H7 (cell line): ENCODE measurements around the gene RELB. TPM values are rescaled to one million over a fixed set of nuclear protein-coding genes. Genes with fewer than 3 reads are reported as not detected.
"Not testable (repeated sequence)": the region's sequence is repeated elsewhere in the genome, so short reads cannot be mapped to it uniquely, and the experiment has no call there.

Experiments used
- DNase-seq: peaks from one replicate; pipeline ENCODE4 v3.0.0; 2012
- H3K27me3 ChIP-seq: 2 replicates; pipeline ENCODE4 v1.6.0; 2011; ENCODE audit warnings: mild to moderate bottlenecking, low read length; ENCODE audit not compliant: control insufficient read depth, insufficient read depth
- H3K36me3 ChIP-seq: replicated peaks from 2 replicates; pipeline ENCODE4 v1.5.1; 2011; ENCODE audit warnings: low read length; ENCODE audit not compliant: control insufficient read depth, insufficient read depth
- H3K4me3 ChIP-seq: 2 replicates; pipeline ENCODE4 v1.5.1; 2011; ENCODE audit warnings: low read depth, mild to moderate bottlenecking, control low read depth, low read length, moderate library complexity; ENCODE audit not compliant: insufficient read depth
- total RNA-seq: library from RNA; depleted of rRNA; stranded (reverse); fragments of >200 nt; shearing (Covaris generic); gene quantifications from 2 replicates; pipeline ENCODE4 v1.2.3, GENCODE V29; 2014

The RELB gene
- total RNA-seq, 1 experiment from 2014 or later: 4.1 TPM

DNA sequence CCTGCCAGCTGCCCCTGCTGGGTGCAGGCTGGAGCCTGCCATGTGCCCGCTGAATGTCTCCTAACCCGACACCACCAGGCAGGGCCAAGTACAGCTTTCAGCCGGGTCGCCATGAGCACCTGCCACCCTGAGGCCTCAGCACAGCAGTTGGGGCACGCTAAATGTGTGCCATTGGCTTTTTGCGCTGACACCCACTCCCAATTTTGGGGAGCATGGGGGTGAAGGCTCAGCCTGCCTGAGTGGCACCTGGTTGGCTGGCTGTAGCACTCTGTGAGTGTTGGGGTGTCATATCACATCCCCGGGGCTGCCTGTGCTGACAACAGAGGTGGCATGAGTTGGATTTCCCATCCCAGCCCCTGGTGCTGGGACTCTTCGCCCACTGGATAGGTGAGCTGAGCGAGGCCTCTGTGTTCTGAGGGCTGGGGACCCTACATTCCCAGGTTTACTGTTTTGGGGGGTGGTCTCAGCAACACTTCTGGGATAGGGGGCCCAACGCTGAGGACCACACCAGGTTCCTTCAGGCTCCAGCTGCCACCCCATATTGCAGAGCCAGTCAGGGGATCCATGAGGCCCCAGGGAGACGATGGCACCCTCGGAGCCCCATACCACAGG lies 7.2 kb upstream of the RELB start:
- Histone ChIP-seq H3K4me3 (no peak overlapping the region), H3K36me3 (peaks cover 6% of the 10 kb centered on the region), H3K27me3 (no peaks in the 10 kb centered on the region; the same call in 1 of the 2 replicates)
- no peak for DNase-seq

DNA sequence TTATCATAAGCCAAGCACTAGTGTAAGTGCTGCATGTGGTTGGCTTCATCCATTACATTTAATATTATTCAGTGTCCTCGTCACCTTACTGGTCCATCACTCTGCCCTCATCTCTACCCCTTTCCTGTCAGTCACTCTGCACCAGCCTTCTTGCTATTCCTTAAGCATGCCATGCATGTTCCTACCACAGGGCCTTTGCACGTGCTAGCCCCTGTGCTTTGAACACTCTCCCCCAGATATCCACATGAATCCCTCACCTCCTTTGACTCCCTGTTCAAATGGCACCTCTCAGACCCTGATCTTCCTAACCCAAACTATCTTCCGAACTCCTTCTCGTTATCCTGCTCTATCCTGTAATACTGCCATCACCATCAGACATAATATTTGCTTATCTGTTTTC lies 3.2 kb upstream of the RELB start:
- Histone ChIP-seq H3K27me3 (no peaks in the 10 kb centered on the region; the same call in 1 of the 2 replicates), H3K36me3 (no peaks in the 10 kb centered on the region), H3K4me3 (no peak overlapping the region)
- no peak for DNase-seq

GRCh38 chr19:44999131-44999925 lies 1.9 kb upstream of the RELB start:
- not testable (repeated sequence) for H3K36me3 ChIP-seq, H3K4me3 ChIP-seq, DNase-seq, H3K27me3 ChIP-seq

GRCh38 chr19:45000665-45001064 lies 599 bp upstream of the RELB start:
- DNase-seq, H3K36me3 ChIP-seq: not testable (repeated sequence)
- H3K4me3 ChIP-seq: peak overlapping the region; percentile 27; the same call in 1 of the 2 replicates

DNA sequence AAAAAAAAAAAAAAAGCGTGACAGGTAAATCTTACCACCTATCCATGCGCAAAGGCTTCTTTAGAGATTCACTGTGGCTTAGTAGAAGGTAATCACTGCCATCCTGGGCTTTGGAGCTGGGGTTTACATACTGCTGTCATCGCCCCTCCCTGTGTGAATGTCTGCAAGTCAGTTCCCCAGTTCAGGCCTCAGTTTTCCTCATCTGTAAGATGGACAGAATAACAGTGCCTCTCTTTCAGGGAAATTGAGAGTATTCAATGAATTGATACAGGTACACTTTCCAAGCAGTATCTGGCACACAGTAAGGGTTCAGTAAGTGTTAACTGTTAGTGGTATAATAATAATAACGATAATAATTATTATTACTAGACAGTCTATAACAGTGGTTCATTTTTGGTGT lies 2.2 kb downstream of the RELB start:
- H3K36me3 ChIP-seq: no peaks in the 10 kb centered on the region
- H3K27me3 ChIP-seq: no peaks in the 10 kb centered on the region
- no peak overlapping the region for H3K4me3 ChIP-seq
- DNase-seq: no peak

More at GRCh38 chr19:45000665-45001064, 599 bp upstream of the RELB start:
- not testable (repeated sequence) for H3K27me3 ChIP-seq

GRCh38 chr19:45005787-45006186 lies 4.5 kb downstream of the RELB start:
- no peaks in the 10 kb centered on the region for H3K36me3 ChIP-seq
- no peaks in the 10 kb centered on the region for H3K27me3 ChIP-seq
- DNase-seq: no peak
- no peak overlapping the region for H3K4me3 ChIP-seq

DNA sequence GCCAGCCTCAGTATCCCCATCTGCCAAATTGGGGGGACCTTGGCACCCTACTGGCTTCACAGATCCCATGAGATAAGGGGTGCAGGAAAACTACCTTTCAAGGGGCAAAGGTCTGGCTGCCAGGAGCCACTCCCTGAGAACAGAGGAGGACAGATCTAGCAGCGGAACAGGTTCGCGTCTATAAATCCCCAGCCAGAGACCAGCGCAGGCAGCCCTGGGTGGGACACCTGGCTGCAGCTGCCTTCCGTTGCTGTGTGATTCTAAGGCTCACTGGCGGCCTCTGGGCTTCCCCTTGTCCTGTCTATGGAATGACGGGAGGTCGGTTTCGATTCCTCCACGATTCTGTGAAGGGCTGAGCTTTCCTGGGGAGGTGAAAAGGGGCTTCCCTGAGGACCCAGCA lies 7.3 kb downstream of the RELB start:
- Histone ChIP-seq H3K36me3 (no peaks in the 10 kb centered on the region), H3K27me3 (no peaks in the 10 kb centered on the region), H3K4me3 (no peak overlapping the region)
- DNase-seq: peak; percentile 48

DNA sequence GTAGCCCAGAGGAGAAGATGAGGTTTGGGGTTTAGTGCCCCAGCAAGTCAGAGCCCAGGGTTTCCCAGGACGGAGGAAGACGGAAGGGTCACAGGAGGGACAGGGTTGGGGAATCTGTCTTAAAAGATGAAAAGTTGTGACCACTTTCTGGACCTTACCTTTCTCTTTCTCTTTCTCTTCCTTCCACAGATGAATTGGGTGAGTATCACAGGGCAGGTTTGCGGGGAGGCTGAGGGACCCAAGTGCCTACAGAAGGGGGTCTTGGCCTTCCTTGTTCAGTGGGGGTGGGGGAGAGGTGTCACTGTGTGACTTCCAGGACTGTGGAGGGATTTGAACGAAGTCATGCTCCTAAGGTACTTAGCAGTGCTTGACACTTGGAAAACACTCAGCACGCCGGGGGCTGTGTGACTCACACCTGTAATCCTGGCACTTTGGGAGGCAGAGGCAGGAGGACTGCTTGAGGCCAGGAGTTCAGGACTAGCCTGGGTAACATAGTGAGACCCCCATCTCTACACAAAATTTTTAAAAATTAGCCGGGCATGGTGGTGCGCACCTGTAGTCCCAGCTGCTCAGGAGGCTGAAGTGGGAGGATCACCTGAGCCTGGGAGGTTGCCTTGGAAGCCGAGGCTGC lies 8.5 kb downstream of the RELB start:
- Histone ChIP-seq H3K36me3 (no peaks in the 10 kb centered on the region), H3K4me3 (no peak overlapping the region)

DNA sequence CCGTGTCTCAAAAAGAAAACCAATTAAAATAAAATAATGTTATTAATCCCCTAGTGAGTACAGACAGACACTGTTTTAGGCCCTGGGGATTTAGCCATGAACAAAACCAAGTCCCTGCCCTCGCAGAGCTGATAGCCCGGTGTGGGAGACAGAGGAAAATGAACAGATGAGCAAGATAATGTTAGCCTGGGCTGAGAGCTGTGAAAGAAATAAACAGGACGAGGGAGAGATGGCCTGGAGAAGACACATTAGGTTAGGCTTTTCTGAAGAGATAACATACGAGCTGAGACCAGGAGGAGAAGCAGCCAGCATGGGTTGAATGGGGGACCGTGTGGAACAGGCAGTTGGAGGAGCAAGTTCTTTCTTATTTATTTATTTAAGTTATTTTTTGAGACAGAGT lies 9.0 kb downstream of the RELB start:
- Histone ChIP-seq H3K27me3 (no peaks in the 10 kb centered on the region), H3K4me3 (no peak overlapping the region), H3K36me3 (no peaks in the 10 kb centered on the region)
- no peak for DNase-seq

More for the DNA sequence above, 8.5 kb downstream of the RELB start:
- H3K27me3 ChIP-seq: no peaks in the 10 kb centered on the region
- no peak for DNase-seq

- DNase-seq: peak; percentile 61
- no peak overlapping the region for H3K4me3 ChIP-seq
- H3K27me3 ChIP-seq: no peaks in the 10 kb centered on the region
- no peaks in the 10 kb centered on the region for H3K36me3 ChIP-seq
Measured at GRCh38 chr19:45011959-45012358, 10.7 kb downstream of the RELB start.

DNA sequence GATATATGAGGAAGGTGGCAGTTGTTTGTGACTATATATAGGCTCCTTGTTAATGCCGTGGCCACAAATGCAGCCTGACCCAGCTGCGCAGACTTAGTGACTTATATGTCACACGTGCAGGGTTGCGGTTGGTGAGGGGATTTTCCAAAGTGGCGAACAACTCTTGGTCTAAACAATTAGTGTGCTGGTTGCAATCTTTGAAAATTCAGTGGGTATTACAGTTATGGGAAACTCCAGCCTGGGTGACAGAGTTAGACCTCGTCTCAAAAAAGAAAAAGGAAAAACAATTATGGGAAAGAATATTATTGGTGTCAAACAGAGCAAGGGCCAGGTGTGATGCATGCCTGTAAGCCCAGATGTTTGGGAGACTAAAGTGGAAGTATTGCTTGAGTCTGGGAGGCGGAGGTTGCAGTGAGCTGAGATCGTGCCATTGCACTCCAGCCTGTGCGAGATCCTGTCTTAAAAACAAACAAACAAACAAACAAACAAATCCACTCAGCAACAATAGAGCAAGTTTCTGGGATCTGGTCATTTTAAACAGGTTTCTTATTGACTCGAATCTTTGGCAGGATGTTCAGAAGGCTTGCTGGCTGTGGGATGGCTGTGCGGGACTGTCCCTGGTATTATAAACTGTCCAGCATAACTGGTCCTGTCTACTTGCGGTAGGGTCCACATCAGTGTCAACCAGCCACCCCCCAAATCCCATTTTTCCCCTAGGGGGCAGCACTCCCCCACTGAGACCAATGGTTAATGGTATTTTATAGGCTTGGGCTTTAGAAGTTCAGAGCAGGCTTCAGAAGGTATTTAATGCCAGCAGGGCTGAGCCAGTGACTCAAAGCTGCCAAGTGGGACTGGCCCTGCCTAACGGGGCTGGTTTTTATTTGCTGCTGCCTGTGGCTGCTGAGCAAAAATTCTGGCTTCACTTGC lies 15.4 kb downstream of the RELB start:
- peak; percentile 90 for DNase-seq
- Histone ChIP-seq H3K36me3 (no peaks in the 10 kb centered on the region; the same call in 1 of the 2 replicates), H3K27me3 (no peaks in the 10 kb centered on the region), H3K4me3 (no peak overlapping the region)

GRCh38 chr19:45019187-45019586 lies 17.9 kb downstream of the RELB start:
- Histone ChIP-seq H3K4me3 (no peak overlapping the region), H3K27me3 (no peaks in the 10 kb centered on the region), H3K36me3 (no peaks in the 10 kb centered on the region; the same call in 1 of the 2 replicates)
- DNase-seq: no peak

DNA sequence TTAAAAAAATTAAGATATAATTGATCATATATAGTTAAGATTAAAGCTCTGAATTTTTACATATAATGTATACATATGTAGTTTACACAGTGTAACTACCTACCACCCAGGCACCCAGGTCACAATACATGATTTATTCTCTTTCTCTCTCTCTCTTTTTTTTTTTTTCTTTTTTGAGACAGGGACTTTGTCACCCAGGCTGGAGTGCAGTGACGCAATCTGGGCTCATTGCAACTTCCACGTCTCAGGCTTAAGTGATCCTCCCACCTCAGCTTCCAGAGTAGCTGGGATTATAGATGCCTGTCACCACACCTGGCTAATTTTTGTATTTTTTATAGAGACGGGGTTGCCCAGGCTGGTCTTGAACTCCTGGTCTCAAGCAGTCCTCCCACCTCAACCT lies 18.8 kb downstream of the RELB start:
- no peak for DNase-seq
- H3K36me3 ChIP-seq: no peaks in the 10 kb centered on the region; the same call in 1 of the 2 replicates
- no peak overlapping the region for H3K4me3 ChIP-seq
- H3K27me3 ChIP-seq: no peaks in the 10 kb centered on the region

GRCh38 chr19:45021971-45022370 lies 20.7 kb downstream of the RELB start:
- H3K27me3 ChIP-seq: no peaks in the 10 kb centered on the region
- no peaks in the 10 kb centered on the region; the same call in 1 of the 2 replicates for H3K36me3 ChIP-seq
- H3K4me3 ChIP-seq: no peak overlapping the region
- peak; percentile 48 for DNase-seq
